Transverse colon (tissue), 4 donors: Measurements from ENCODE around the gene AQP12A.

Source experiments
- CTCF ChIP-seq, 5 experiments: fragments of 200-600 bp in 3 of 5; fragments of 450-650 bp in 2 of 5; sonication (generic) in 3 of 5; IDR thresholded peaks; 1 replicate in 2 of 5; 2 replicates in 3 of 5; pipeline ENCODE4 v1.5.1; 2016 to 2017; ENCODE audit warnings: antibody characterized with exemption in 5 of 5, inconsistent platforms in 3 of 5, mild to moderate bottlenecking in 2 of 5, moderate library complexity in 1 of 5
- POLR2AphosphoS5 ChIP-seq, 3 donors: sonication (generic); formaldehyde crosslinking; IDR thresholded peaks; one replicate each; pipeline ENCODE4 v1.6.1; 2016; ENCODE audit warnings: antibody characterized with exemption in 3 of 3

GRCh38 chr2:240726876-240727275 is 35.2 kb downstream of the AQP12A start:
- TF ChIP-seq CTCF (IDR thresholded peaks at IDR 0.05) (no peak), POLR2AphosphoS5 (IDR thresholded peaks at IDR 0.05) (no peak)
